GM18502 (cell line): ENCODE data around the gene CLNK.

ENCODE experiments used
- ATAC-seq: cut with Tn5 transposase; IDR thresholded peaks from one replicate; pipeline ENCODE4 v1.9.1; 2021; ENCODE audit warnings: mild to moderate bottlenecking; ENCODE audit not compliant: unreplicated experiment, poor library complexity

The CLNK gene, protein sequence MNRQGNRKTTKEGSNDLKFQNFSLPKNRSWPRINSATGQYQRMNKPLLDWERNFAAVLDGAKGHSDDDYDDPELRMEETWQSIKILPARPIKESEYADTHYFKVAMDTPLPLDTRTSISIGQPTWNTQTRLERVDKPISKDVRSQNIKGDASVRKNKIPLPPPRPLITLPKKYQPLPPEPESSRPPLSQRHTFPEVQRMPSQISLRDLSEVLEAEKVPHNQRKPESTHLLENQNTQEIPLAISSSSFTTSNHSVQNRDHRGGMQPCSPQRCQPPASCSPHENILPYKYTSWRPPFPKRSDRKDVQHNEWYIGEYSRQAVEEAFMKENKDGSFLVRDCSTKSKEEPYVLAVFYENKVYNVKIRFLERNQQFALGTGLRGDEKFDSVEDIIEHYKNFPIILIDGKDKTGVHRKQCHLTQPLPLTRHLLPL

DNA sequence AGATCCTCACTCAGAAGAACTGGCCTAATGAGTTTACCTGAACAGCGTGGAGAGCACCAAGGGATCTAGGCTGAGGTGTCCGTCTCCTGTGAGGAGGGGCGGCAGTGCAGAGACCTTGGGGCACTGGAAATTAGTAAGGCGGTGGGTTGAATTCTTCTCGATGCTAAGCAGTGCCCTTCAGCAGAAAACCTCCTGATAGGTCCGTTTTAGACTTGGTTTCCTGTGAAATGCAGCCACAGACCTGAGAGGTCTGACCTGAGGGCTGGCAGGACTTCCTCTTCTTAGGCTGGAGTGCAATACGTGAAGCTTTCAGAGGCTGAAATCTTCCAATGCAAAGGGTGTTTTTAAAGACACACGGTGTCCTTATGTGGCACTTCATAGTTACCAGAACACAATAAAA is at the start of gene CLNK:
TSS of gene CLNK (minus strand) at position 138 of the 400 bp plus-strand sequence. CDS start 16,899 bp downstream, outside the sequence.
- peak; percentile 86 for ATAC-seq

DNA sequence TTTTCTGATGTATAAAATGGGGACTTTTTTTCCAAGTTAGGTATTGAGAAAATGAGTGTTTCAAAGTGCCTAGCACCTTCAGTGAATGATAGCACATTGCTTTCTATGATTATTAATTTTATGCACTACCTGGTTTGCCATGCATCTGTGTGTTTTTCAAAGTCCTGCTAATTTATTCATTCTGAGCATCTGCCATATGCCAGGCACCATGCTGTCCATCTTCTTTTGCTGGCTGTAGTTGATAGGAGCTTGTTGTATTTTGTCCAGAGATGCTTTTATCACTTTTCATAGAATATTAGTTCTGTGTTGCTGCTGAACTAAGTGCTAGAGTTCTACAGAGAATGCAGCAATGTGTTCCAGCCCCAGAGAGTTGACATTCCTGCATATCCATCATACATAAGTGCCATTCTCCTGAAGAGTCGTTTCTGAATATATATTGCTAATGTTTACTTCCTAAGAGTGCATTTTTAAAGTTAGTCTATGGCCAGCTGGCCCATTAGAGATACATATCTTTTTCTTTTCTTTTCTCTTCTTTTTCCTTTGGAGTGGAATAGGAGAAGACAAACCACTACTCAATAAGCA is 49.0 kb upstream of the CLNK start:
- ATAC-seq = no peak

DNA sequence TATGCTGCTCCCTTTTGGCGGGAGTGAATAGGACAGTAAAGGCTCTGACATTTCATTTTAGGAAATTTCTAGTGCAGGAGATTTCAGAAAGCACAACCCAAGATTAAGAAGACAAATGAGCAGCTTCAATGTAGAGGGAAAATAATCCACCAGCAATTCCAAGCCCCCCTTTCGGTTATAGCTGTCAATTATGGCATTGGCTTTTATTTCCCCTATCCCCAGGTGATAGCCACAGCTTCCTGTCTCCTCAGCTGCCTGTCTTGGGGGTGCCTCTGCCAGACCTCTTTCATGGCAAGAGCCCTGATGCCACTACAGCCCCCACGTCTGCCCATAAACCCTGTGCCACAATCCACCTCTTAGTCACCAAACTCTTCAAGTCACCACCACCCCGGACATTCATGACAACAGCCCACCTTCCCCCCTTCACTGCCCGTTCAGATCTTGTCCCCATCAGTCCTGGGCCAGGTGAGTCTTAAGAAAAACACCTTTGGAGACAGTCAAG is 48.4 kb upstream of the CLNK start:
- ATAC-seq = no peak

DNA sequence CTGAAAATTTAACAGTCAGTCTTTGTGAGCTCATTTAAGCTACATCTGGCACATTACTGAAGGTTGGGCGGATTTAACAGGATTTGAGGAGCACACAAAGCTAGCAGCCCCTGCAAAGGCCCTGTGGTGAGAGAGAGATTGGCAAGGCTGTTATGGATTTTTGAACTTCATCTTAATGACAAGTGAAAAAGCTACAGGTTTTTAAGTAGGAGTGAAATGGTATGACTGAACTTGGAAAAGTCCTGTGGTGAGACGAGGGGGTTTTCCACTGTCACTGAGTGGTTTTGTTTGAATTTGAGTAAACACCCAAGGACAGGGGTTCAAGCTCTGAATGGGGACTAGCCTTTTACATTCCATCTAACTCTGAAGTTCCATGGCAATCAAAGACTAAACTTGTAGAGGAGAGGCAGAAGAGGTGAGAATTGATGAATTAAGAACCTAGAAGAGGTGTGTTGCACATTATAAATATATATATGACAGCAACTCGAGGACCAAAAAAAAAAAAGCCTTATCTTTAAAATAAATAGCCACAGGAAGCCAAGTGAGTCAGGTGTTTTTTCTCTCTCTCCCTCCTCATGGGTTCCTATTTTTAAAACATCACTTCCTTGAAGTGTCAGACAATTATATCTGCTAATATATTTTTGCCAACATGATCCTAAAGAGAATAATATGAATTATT is 47.8 kb upstream of the CLNK start:
- ATAC-seq = peak; percentile 34

DNA sequence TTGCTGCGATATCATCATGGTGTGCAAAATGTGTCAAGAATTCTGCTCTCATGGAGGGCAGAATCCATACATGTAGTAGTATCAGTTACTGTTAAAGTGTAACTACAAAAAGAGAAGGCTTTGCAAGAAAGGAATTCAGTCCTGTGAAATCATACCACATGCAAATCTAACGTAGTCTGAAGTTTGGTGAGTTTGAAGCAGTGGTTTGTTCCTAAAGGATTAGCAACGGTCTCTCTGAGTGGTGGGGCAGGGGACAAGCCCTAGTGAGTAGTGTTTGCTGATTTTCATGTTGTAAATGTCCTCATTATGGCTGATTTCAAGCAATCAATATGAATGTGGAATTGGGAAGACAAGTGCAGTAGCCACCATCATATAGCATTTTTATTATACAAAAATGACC is 47.1 kb upstream of the CLNK start:
- no peak for ATAC-seq

DNA sequence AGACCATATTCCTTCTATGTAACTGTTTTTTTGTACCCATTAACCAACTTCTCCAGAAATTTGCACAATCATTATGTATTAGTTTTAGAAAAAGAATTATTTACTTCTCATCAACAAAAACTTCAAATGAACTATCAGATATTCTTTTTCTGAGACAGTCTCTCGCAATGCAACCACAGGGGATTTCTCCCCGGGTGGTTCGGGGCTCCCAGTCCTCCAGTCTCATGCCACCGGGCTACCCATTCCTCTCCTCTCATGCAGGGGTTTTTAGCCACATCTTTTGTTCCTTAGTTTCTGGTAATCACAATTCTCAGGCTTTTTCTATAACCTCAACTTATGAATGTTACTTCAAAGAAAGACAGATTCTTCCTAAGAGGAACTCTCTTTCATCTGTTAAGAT is 46.6 kb upstream of the CLNK start:
- ATAC-seq = peak; percentile 17

DNA sequence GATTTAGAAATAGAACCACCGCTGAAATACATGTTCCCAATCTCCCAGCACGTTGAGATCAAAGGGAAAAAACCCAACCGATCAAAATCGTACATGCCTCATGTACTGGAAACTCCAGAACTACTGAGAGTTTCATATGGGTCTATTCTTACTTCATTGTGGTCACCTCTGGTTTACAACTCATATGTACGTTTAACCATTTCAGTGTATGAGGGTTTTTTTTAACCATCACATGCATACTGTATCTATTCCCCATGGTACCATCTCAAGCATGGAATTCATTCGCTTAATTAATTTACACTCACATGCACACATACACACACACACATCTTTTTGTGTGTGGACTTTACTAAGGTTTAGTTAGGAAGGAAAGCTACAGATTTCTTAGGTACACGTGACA is 46.0 kb upstream of the CLNK start:
- peak; percentile 66 for ATAC-seq

DNA sequence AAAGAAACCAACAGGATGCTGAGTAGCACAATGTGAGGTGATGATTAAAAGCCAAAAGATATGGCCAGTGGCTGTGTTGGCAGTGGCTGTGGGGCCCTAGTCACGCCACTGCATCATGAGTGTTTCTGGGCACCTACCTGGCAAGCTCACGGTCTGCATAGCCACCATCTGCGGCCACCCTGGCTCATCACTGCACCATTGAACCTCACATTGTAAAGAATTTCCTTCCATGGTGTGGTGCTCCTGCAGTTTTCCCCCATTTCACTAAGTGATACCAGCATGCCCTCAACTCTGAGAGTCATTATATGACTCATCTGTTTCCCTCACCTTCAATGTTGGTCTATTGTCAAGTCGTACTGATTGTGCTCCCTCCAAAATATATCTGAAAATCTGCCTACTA is 45.5 kb upstream of the CLNK start:
- peak; percentile 58 for ATAC-seq

DNA sequence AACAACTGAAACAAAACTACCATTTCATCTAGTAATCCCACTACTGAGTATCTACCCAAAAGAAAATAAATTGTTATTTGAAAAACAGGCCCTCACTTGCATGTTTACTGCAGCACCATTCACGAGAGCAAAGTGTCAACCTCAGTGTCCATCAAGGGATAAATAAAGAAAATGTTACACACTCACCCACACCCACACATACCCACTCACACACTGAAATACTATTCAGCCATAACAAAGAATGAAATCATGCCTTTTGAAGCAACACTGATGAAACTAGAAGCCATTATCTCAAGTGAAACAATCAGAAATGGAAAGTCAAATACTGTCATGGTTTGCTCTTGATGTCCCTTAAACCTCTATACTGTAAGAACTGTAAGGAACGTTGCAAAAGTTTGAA is 44.8 kb upstream of the CLNK start:
- no peak for ATAC-seq

DNA sequence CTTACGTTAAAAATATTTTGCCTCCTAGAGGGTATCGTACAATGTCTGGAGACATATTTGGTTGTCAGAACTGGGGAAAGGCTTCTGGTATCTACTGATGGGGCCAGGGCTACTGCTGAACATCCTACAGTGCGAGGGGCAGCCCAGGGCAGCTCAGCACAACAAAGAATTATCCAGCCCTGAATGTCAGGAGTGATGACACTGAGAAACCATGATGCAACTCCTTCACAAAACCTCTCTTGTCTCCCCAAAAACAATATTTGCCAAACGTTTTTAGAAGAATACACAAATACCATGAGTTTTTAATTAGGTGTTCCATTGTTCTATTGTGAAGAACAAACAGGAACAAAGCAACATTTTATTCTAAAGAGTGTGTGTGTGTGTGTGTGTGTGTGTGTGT is 43.4 kb upstream of the CLNK start:
- no peak for ATAC-seq

DNA sequence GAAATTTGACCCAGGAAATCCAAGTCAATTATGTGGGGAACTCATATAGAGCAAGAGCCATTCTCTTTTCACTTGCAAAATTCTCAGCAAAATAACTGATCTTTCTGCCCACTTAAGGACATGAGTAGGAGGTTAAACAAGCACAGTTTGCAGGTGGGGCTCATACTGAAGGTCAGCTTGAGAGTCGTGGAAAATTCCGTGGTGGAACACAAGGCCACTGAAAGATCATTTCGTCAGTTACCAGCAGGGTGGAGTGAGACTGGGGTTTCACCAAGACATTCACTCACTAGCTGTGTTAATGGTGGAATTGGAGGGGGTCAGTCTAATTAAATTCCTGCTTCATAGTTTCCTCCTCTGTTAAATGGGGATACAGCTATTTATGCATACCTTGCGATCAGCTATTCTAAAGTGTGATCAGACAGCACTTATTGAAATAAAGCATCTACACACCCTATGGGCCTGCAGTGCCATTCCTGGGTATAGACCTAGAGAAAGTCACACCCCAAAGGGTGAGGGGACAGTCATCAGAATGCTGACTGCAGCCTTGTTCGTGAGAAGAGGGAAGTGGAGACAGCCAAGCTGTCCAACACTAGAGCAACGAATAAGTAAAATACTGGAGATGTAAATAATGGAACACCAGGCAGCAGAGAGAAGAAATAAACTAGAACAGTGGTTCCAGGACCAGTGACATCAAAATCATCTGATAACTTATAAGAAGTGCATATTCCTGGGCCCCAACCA is 42.7 kb upstream of the CLNK start:
- ATAC-seq = no peak

DNA sequence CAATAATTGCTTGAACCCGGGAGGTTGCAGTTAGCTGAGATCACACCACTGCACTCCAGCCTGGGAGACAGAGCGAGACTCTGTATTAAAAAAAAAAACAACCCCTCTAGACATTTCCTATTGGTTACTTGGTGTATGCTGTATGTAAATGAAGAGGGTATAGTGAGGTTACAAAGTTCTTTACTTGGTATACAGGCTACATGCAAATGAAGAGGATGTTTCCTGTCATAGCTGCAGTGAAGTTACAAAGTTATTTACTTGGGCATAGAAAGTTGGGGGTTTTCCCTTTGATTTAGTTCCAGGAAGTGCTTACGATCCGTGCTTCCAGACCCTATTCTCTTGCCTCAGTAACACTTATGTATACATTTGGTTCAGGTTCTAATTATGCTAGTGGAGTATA is 38.4 kb upstream of the CLNK start:
- peak; percentile 97 for ATAC-seq

DNA sequence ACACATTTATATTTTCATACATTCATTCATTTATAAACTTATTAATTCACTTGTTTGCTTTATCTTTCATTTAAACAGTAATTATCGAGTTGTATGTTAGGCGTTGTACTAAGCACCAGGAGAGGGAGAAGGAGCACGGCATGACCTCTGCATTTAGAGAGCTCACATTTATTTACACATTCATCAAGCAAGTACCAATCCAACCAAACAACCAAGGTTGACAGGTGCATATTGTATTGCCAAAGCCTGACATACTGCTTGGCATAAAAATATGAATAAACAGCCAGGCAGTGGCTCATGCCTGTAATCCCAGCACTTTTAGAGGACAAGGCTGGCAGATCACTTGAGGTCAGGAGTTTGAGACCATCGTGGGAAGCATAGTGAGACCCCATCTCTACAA is 37.0 kb upstream of the CLNK start:
- ATAC-seq = no peak

DNA sequence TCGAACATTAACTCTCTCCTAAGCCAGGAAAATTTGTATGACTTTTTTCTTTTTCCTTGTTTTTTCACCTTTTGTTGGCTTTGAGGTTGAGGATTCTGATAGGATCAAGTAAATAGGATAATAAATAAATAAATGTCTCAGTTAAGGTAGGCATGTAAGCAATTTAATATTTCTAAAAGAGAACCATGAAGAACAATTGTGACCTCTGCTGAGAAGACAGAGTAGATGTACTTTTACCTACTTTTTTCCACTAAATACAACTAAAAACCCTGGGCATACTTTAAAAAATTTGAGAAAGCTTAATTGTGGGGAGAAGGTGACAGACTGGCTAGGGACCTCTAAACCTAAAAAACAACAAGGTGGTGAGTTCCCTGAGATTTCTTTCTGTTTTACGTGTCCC is 31.6 kb upstream of the CLNK start:
- ATAC-seq = no peak

DNA sequence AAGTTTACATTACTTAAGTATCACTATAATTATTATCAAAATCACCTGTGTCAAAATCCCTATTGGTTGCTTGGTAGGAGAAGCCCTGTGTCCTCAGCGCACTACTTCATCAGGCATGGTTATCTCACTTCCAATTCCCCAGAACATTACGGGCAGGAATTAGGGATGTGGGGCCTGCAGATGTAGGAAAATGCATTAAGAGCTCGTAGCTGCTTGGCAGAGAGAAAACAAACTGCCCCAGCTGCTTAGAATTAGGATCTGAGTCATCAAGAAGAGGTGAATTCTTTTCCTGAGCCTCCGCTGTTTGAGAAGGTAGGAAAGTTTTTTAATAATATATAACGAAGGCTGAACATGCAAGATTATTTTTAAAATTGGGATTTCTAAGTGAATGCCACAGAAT is 31.1 kb upstream of the CLNK start:
- ATAC-seq = no peak

DNA sequence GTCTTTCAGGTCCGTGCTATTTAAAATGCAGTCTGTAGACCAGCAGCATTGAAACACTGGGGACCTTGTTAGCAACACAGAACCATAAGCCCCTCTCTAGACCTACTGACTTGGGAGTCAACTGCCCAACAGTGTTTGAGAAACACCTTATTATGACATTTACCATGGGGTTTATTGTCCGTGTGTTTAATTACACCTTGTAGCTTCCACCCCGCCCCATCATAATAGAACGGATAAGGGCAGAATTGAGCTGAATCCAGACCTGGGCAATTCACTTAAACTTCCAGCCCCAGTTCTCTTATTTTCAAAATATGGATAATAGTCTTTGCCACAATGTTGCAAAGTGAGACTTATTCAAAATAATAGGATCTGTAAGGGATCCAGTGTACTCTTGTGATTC is 30.6 kb upstream of the CLNK start:
- ATAC-seq = no peak

DNA sequence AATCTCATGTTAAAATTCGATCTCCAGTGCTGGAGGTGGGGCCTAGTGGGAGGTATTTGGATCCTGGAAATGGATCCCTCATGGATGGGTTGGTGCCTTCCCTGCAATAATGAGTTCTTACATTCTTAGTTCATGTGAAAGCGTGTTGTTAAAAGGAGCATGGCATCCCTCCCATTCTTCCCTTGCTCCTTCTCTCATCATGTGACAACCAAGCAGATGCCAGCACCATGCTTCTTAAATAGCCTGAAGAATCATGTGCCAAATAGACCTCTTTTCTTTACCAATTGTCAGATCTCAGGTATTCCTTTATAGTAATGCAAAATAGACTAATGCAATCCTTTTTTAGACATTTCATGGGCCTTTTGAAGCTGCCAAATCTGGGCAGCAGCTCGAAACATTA is 29.0 kb upstream of the CLNK start:
- no peak for ATAC-seq

DNA sequence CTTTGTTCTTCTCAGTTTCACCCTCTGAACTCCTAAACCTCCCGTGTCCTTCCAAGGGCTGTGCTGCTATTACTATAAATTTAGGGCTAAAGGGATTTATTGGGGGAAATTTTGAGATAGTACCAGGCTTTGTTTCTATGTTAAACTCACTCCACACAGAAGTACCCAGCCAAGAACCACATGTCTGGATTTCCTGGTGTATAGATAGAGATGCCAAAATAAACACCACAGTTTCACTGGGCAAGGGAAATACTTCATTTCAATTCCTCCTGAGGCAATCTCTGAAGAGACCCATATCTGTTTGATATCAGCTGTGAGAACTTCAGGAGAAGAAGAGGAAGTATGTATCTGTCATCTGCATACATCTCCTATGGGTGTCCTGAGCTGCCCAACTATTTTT is 21.7 kb upstream of the CLNK start:
- ATAC-seq = no peak

DNA sequence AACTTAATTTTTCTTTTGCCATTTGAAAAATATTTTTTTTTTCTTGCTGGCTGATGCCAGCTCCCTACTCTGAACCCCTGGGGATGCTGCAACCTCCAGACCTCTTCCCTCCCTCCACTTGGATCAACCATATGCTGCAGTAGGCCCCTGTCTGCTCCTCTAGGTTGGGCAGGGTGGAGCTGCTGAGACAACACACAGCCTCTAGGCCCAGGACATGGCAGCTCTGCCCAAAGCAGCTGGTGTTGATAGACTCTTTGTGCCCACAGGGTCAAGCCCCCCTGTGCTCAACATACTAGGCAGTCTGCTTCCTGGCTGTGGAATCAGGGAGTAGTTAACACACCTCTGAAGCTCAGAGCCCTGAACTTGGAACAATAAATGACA is 19.9 kb upstream of the CLNK start:
- ATAC-seq = no peak

DNA sequence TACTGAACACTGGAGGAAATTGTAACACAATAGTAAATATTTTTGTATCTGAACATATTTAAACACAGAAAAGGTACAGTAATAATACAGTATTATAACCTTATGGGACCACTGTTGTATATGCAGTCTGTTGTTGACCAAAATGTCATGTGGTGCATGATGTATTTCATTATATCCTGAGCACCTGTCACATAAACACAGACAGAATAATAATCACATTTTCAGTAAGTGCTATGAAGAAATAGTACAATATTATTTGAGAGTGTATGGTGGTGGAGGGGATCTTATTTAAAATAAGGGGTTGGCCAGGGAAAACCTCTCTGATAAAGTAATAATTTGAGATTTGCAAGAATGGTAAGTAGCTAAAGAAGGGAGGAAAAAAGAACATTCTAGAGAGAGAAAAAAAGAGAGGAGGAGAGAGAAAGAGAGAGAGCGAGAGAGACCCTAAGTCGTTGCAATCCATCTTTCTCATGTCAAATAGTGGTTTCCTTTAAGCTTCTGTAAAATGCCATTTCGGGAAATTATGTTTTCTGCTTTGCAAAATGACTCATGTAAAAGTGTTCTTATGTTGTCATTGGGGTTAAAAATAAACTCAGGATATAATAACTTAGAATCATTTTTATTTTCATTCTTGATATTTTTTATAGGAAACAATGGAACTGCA is 19.3 kb upstream of the CLNK start:
- ATAC-seq = no peak
